GM12878 (cell line): Measurements from ENCODE around the gene TRIM8. TPM values are rescaled to one million over a fixed set of nuclear protein-coding genes. Genes with fewer than 3 reads are reported as not detected.

ENCODE experiments used
- ASH2L ChIP-seq: fragments of 300-600, 200-600 bp; sonication (generic); IDR thresholded peaks from 2 replicates; pipeline ENCODE4 v1.6.1; 2017; ENCODE audit warnings: low read depth, mild to moderate bottlenecking, borderline replicate concordance
- ATF3 ChIP-seq: IDR thresholded peaks from 2 replicates; pipeline ENCODE4 v1.6.1; 2011; ENCODE audit warnings: low read depth, mild to moderate bottlenecking, low read length, moderate library complexity, borderline replicate concordance; ENCODE audit errors: extremely low read depth
- BCLAF1 ChIP-seq: fragments of 450-650 bp; IDR thresholded peaks from 2 replicates; pipeline ENCODE4 v1.6.1; 2017; ENCODE audit warnings: antibody characterized with exemption, mild to moderate bottlenecking, moderate library complexity
- CBFB ChIP-seq: IDR thresholded peaks from 2 replicates; pipeline ENCODE4 v1.6.1; 2016; ENCODE audit warnings: antibody characterized with exemption, low read depth
- CEBPB ChIP-seq, 2 experiments: fragments of 150-350 bp in 1 of 2; IDR thresholded peaks; 2 replicates each; pipeline ENCODE4 v1.6.1; 2012 to 2014; ENCODE audit warnings: low read depth in 2 of 2, low read length in 2 of 2, borderline replicate concordance in 1 of 2, inconsistent platforms in 1 of 2
- DPF2 ChIP-seq: fragments of 450-650 bp; IDR thresholded peaks from 2 replicates; pipeline ENCODE4 v1.6.1; 2017; ENCODE audit warnings: mild to moderate bottlenecking
- E2F4 ChIP-seq: IDR thresholded peaks from 2 replicates; pipeline ENCODE4 v1.6.1; 2012; ENCODE audit warnings: low read depth, low read length, improper control_type of control experiment
- FOS ChIP-seq: IDR thresholded peaks from 3 replicates; pipeline ENCODE4 v1.6.1; 2011; ENCODE audit warnings: borderline replicate concordance; ENCODE audit not compliant: insufficient read length; ENCODE audit errors: extremely low read depth
- KAT2A ChIP-seq: conservative IDR thresholded peaks from 2 replicates; pipeline ENCODE4 v1.6.1; 2011; ENCODE audit warnings: low read depth, low read length; ENCODE audit not compliant: control insufficient read depth
- KDM1A ChIP-seq: fragments of 200-600 bp; sonication (generic); IDR thresholded peaks from 2 replicates; pipeline ENCODE4 v1.6.1; 2016; ENCODE audit warnings: borderline replicate concordance
- MEF2A ChIP-seq: IDR thresholded peaks from 2 replicates; pipeline ENCODE4 v1.6.1; 2011; ENCODE audit warnings: low read depth, mild to moderate bottlenecking, low read length, moderate library complexity; ENCODE audit not compliant: insufficient read depth
- MEF2B ChIP-seq: fragments of 450-650 bp; IDR thresholded peaks from 2 replicates; pipeline ENCODE4 v1.6.1; 2018; ENCODE audit warnings: mild to moderate bottlenecking, moderate library complexity; ENCODE audit not compliant: partially characterized antibody, poor library complexity, severe bottlenecking
- MYB ChIP-seq: fragments of 150-350 bp; IDR thresholded peaks from 2 replicates; pipeline ENCODE4 v1.6.1; 2014; ENCODE audit warnings: mild to moderate bottlenecking, low read depth, low read length, borderline replicate concordance
- NFYA ChIP-seq: IDR thresholded peaks from 2 replicates; pipeline ENCODE4 v1.6.1; 2011; ENCODE audit warnings: low read depth, mild to moderate bottlenecking, low read length, improper control_type of control experiment, borderline replicate concordance
- NFYB ChIP-seq: IDR thresholded peaks from 2 replicates; pipeline ENCODE4 v1.6.1; 2011; ENCODE audit warnings: low read depth, mild to moderate bottlenecking, low read length, improper control_type of control experiment, moderate library complexity; ENCODE audit not compliant: insufficient read depth
- POLR2AphosphoS2 ChIP-seq: IDR thresholded peaks from 2 replicates; pipeline ENCODE4 v1.6.1; 2011; ENCODE audit warnings: low read depth, mild to moderate bottlenecking, low read length, improper control_type of control experiment, moderate library complexity
- RFX5 ChIP-seq: IDR thresholded peaks from 2 replicates; pipeline ENCODE4 v1.6.1; 2011; ENCODE audit warnings: low read depth, low read length, improper control_type of control experiment
- SMAD1 ChIP-seq: fragments of 450-650 bp; IDR thresholded peaks from 2 replicates; pipeline ENCODE4 v1.6.1; 2018; ENCODE audit warnings: mild to moderate bottlenecking, low read depth; ENCODE audit not compliant: partially characterized antibody
- SREBF2 ChIP-seq: IDR thresholded peaks from 2 replicates; pipeline ENCODE4 v1.6.1; 2012; ENCODE audit warnings: mild to moderate bottlenecking, low read length
- SUZ12 ChIP-seq: fragments of 200-600 bp; sonication (generic); IDR thresholded peaks from one replicate; pipeline ENCODE4 v1.6.1; 2018; ENCODE audit warnings: antibody characterized with exemption, mild to moderate bottlenecking; ENCODE audit not compliant: unreplicated experiment
- TBL1XR1 ChIP-seq: IDR thresholded peaks from 2 replicates; pipeline ENCODE4 v1.6.1; 2012; ENCODE audit warnings: low read depth, low read length, improper control_type of control experiment
- USF2 ChIP-seq: IDR thresholded peaks from 2 replicates; pipeline ENCODE4 v1.6.1; 2011; ENCODE audit warnings: low read depth, low read length, improper control_type of control experiment, borderline replicate concordance
- YBX1 ChIP-seq: fragments of 450-650 bp; IDR thresholded peaks from 2 replicates; pipeline ENCODE4 v1.6.1; 2016; ENCODE audit warnings: antibody characterized with exemption
- ZBED1 ChIP-seq: IDR thresholded peaks from 2 replicates; pipeline ENCODE4 v1.6.1; 2016; ENCODE audit warnings: borderline replicate concordance
- ZBTB33 ChIP-seq: fragments of 450-650 bp; IDR thresholded peaks from 2 replicates; pipeline ENCODE4 v1.6.1; 2017; ENCODE audit warnings: mild to moderate bottlenecking
- polyA plus RNA-seq, 11 experiments: library from polyadenylated mRNA; depleted of rRNA in 4 of 11; unstranded in 6 of 11; stranded (reverse) in 5 of 11; fragments of >200 nt; fragmentation: Nextera tagmentation in 4 of 11; fragmentation: Illumina TruSeq in 1 of 11; extraction: Ambion mirVana in 4 of 11; extraction: Trizol in 1 of 11; gene quantifications; 1 replicate in 1 of 11; 2 replicates in 10 of 11; pipeline versions ENCODE4 v1.2.1 to v1.2.3, GENCODE V29; 2011 to 2016; ENCODE audit warnings: inconsistent platforms in 2 of 11, missing spikeins in 2 of 11, low read depth in 1 of 11
- total RNA-seq, 4 experiments: library from RNA; depleted of rRNA in 3 of 4; stranded (reverse); fragments of >200 nt in 3 of 4; fragmentation: Illumina TruSeq in 1 of 4; extraction: Trizol in 1 of 4; gene quantifications; 2 replicates each; pipeline versions ENCODE4 v1.2.1 to v1.2.3, GENCODE V29; 2013 to 2021

The TRIM8 gene
- total and polyA plus RNA-seq, 10 of the 15 experiments (the other 5 are each of a cell fraction or from before 2014, with no cell fraction given), result 7.9 to 53.2 (median 24.6) TPM

GRCh38 chr10:102608487-102608886 is 35.8 kb upstream of the TRIM8 start (continued):
- no peak for TF ChIP-seq ASH2L
- TF ChIP-seq ATF3, result no peak
- TF ChIP-seq SREBF2, result no peak
- TF ChIP-seq ZBTB33, result no peak
- no peak for TF ChIP-seq DPF2
- TF ChIP-seq TBL1XR1, result no peak
- no peak for TF ChIP-seq E2F4
- no peak for TF ChIP-seq POLR2AphosphoS2
- no peak for TF ChIP-seq YBX1
- no peak for TF ChIP-seq CEBPB (IDR thresholded peaks at IDR 0.05; ENCODE audit: borderline replicate concordance in 1 of 2, low read depth in 2 of 2, low read length in 2 of 2)
- TF ChIP-seq ZBED1, result no peak
- TF ChIP-seq RFX5, result no peak
- no peak for TF ChIP-seq USF2
- TF ChIP-seq FOS, result no peak
- TF ChIP-seq SUZ12, result no peak
- TF ChIP-seq KAT2A, result no peak
- no peak for TF ChIP-seq CBFB
- no peak for TF ChIP-seq NFYB
- no peak for TF ChIP-seq SMAD1
- no peak for TF ChIP-seq MYB
- no peak for TF ChIP-seq BCLAF1
- no peak for TF ChIP-seq MEF2A
- no peak for TF ChIP-seq KDM1A
- no peak for TF ChIP-seq NFYA
- TF ChIP-seq MEF2B, result peak; percentile 93
